Mucosa of stomach (tissue), 1 donor: ENCODE data around the gene KCNMA1.

Experiments used
- H3K27me3 ChIP-seq: one replicate; pipeline ENCODE4 v1.7.0; 2013; ENCODE audit warnings: mild to moderate bottlenecking, low read length; ENCODE audit not compliant: control insufficient read depth, insufficient read depth
- H3K36me3 ChIP-seq: one replicate; pipeline ENCODE4 v1.7.0; 2013; ENCODE audit warnings: low read length; ENCODE audit not compliant: control insufficient read depth, insufficient read depth
- H3K4me1 ChIP-seq: one replicate; pipeline ENCODE4 v1.7.0; 2013; ENCODE audit warnings: mild to moderate bottlenecking, low read length; ENCODE audit not compliant: control insufficient read depth, insufficient read depth
- H3K4me3 ChIP-seq: one replicate; pipeline ENCODE4 v1.7.0; 2013; ENCODE audit warnings: low read length
- H3K9ac ChIP-seq: one replicate; pipeline ENCODE4 v1.7.0; 2013; ENCODE audit warnings: mild to moderate bottlenecking, low read length, moderate library complexity
- H3K9me3 ChIP-seq: one replicate; pipeline ENCODE4 v1.7.0; 2013; ENCODE audit warnings: mild to moderate bottlenecking, low read length, moderate library complexity; ENCODE audit not compliant: control insufficient read depth
- donor health status: Pancreatic carcinoma.

KCNMA1 gene

DNA sequence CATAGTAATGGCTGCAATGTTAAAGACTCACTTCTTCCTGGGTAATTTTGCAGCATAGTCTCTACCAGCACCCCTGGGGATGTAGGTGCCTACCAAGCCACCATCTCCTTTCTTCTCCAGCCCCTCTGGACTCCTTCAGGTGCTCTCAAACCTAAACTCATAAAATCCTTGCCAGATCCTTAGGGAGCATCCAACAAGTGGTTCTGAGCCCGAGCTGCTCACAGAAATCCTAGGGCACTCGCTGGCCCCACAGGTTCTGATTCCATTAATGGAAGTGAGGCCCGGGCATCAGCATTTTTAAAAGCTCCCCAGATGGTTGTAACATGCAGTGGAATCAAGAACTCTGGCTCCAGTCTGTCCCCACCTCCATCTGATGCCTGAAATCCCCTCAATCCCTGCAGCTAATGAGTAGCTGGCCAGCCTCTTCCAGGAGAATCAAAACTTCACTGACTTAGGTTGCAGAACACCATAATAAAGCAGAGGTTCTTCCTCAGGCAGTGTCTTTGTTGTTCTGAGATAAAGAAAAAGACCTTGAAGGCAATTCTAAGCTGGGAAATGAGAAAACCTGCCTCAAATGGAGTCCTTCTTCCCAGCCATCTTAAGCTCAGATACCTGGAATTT, 336.8 kb downstream of the KCNMA1 start:
- Histone ChIP-seq H3K4me3 (no peak overlapping the region), H3K36me3 (no peaks in the 10 kb centered on the region), H3K4me1 (no peaks in the 10 kb centered on the region), H3K9ac (no peak overlapping the region), H3K27me3 (no peaks in the 10 kb centered on the region), H3K9me3 (no peaks in the 10 kb centered on the region)

DNA sequence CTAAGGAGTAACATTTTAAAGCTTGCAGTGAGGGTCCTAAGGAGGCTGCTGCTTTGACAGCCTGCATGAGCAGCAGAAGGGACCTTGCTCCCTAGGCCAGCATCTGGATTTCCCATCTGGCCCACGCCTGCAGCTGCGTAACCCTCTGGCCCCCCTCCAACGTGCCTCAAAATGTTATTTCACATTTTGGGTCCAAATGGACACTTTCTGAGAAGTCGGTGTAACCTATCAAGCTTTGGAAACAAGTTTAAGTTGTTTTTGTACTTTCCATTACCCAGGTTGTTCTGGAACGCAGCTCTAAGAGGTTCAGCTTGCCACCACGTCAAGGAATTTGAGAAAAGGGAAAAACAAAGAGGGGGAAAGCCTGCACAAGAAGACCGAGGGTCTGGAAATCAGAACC, 338.3 kb downstream of the KCNMA1 start:
- Histone ChIP-seq H3K27me3 (no peaks in the 10 kb centered on the region), H3K4me3 (no peak overlapping the region), H3K4me1 (peaks cover 3% of the 10 kb centered on the region), H3K9ac (no peak overlapping the region), H3K36me3 (no peaks in the 10 kb centered on the region), H3K9me3 (no peaks in the 10 kb centered on the region)

DNA sequence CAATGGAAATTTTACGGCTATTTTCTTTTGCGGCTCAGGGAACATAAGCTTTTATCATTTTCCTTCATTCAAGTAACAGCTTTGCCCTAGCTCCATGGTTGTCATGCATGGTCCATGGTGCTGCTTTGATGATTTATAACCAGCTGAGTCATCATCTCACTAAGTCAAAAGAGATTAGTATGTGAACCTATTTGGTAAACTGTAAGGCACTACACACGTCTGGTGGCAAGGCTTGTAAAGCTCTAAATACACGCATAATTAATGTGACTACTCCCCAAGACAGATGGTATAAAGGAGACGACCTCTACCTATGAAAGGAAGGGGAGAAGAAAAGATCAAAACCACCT, 340.2 kb downstream of the KCNMA1 start:
- H3K9ac ChIP-seq: no peak overlapping the region
- H3K4me3 ChIP-seq: no peak overlapping the region
- no peaks in the 10 kb centered on the region for H3K36me3 ChIP-seq
- H3K27me3 ChIP-seq: no peaks in the 10 kb centered on the region
- H3K9me3 ChIP-seq: no peaks in the 10 kb centered on the region
- peaks cover 6% of the 10 kb centered on the region for H3K4me1 ChIP-seq

DNA sequence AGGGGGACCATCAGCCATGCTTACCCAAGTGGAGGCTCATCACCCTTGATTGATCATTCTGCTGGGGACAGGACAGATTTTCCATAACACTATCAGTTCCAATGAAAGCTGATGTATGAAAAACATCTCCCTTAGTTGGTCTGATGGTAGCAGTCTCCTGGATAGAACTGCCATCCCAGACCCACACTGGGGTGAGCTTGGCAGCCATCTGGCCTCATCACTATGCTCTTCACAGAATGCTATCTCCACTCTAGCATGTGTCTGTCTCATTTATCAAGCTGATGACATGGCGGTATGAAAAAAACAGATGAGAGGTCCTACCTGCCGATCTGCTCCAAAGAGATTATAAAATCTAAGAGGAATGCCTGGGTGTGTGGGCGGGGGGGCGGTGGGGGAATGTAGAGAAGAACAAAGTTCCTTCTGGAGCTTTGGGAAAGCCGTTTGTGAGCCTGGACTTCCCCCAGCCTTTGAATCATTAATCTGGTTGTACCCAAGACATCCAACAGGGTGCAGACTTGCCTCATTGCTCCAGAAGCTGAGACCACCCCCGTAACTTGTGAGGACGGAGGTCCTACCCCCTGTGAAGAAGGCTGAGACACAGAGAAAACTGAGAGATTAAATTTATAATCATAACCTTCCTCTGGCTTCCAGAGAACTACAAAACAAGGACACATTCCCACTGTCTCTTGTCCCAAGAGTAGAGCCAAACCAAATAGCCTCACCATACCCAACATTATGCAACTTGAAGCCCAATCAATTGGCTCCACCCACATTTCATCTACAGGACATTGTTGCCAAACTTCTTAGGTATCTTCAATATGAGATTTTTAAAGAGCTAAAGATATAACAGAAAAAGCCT, 340.8 kb downstream of the KCNMA1 start:
- H3K27me3 ChIP-seq: no peaks in the 10 kb centered on the region
- no peaks in the 10 kb centered on the region for H3K9me3 ChIP-seq
- H3K4me1 ChIP-seq: peaks cover 6% of the 10 kb centered on the region
- no peaks in the 10 kb centered on the region for H3K36me3 ChIP-seq
- H3K9ac ChIP-seq: no peak overlapping the region
- no peak overlapping the region for H3K4me3 ChIP-seq

DNA sequence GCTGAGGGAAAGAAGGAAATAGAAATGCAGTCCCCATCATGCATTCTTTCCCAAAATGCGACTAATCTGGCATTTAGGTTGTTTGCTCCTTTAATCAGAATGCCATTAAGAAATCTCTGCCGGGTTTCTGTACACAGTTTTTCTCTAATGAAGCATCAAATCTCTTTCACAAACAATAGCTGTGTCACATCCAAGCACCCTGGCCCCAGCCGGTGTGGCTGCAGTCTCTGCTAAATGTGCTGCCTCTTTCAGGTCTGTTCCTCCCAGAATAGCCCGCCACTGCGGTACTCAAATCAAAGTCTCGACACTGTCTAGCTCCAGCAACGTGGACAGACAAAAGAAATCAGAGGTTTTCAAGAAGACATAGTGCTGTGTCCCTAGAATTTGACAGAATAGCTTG, 343.8 kb downstream of the KCNMA1 start:
- Histone ChIP-seq H3K9ac (no peak overlapping the region), H3K9me3 (no peaks in the 10 kb centered on the region), H3K36me3 (no peaks in the 10 kb centered on the region), H3K27me3 (no peaks in the 10 kb centered on the region), H3K4me3 (no peak overlapping the region), H3K4me1 (peaks cover 6% of the 10 kb centered on the region)

DNA sequence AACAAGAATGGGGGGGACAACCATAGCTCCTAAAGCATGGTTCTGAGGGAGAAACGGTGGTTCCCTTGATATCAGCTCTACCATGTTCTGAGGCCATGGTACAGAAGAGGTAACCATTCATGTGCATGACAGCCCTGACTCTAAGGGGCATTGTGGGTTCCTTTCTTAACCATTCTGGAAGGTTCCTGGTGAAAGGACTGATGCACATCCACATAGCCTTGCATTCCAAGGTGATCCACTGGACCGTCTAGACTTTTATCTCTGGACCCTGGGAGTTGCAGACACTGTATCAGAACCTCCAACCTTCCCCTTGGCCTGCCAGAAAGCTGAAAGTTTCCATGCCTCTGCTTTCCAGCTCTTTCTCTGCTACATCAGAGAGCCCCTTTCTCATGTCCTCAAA, 344.3 kb downstream of the KCNMA1 start:
- Histone ChIP-seq H3K9me3 (no peaks in the 10 kb centered on the region), H3K4me3 (no peak overlapping the region), H3K27me3 (no peaks in the 10 kb centered on the region), H3K9ac (no peak overlapping the region), H3K4me1 (peaks cover 6% of the 10 kb centered on the region), H3K36me3 (no peaks in the 10 kb centered on the region)

DNA sequence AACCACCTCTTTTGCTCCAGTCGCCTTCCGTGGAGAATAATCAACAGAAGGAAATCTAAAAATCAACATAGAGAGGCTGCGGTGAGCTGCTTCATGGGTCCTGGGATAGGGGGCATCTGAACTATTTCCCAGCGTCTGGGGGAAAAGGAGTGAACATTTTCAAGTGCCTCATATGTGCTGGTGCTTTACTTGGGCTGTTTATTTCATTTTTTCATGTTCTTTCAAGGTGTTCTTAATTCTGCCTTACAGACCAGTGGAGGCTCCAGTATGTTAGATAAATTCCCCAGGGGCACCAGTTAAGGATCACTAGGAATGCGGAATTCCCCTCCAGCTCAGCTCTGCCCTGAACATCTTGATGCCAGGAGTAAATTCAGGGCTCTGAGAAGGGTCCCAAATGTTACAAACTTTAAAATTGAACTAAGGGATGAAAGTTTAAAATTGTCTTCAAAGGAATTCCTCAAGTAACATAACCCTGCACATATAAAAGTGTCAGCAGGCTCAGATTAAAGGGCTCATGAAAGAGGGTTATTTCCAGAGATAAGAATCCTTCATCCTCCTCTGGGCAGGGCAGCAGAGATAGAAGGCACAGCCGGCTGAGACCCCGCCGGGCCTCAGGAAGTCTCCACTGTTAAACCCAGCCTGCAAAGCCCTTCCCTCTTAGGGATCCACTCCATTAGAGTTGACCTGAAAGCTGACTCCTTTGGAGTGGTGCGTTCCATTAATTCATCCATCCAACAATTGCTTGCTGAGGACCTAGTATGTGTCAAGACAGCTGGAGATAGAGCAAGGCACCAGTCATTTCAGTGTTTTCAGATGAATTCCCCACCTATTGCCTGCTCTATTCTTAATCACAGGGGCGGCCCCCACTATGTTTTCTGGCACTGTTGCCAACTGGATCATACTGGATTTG, 345.8 kb downstream of the KCNMA1 start:
- Histone ChIP-seq H3K9ac (no peak overlapping the region), H3K4me3 (no peak overlapping the region), H3K4me1 (peaks cover 16% of the 10 kb centered on the region), H3K36me3 (no peaks in the 10 kb centered on the region), H3K27me3 (no peaks in the 10 kb centered on the region), H3K9me3 (no peaks in the 10 kb centered on the region)

DNA sequence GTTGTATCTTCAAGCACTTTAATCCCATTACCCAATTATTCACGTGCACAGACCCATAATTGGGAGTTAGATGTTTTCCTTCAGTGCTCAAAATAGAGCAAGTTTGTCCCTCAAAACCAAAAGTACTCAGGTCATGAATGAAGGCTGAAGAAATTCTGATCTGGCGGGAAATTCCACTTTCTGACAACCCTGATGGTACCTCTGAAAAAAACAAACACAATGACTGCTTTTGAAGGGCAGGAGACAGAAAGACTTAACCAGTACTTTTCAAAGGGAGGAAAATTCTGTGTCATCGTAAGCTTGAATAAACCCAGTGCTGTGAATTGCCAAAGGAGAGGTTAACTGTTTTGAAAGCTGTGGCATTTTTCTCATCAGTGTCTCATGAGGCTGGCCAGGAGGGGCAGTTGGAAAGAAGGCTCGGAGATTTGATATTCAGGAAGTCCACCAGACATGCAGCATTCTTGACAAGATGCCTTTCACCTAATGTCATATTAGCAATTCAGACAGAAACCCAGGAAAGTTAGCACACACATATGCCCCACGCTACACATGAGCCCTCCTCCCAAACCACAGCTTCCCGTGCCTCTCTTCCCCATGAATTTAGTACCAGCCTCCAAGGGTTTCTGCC, 347.0 kb downstream of the KCNMA1 start:
- no peak overlapping the region for H3K9ac ChIP-seq
- no peaks in the 10 kb centered on the region for H3K36me3 ChIP-seq
- H3K27me3 ChIP-seq: no peaks in the 10 kb centered on the region
- H3K4me3 ChIP-seq: no peak overlapping the region
- no peaks in the 10 kb centered on the region for H3K9me3 ChIP-seq
- peaks cover 16% of the 10 kb centered on the region for H3K4me1 ChIP-seq

DNA sequence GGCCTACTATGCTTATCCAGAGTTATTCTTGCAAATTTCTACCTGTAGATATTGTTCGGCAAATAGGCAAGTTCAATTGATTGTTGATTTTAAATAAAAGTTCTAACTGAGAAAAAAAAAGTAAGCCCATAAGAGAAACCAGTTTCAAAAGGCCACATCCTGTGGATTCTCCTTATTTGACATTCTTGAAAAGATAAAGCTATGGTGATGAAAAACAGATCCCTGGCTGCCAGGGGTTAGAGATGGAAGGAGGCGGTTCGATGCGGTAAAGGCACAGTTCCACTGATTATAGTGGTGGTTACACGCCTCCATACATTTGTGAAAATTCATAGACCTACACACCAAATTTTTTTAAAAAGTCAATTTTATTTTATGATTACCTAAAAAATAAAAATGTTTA, 347.8 kb downstream of the KCNMA1 start:
- H3K9me3 ChIP-seq: no peaks in the 10 kb centered on the region
- H3K36me3 ChIP-seq: no peaks in the 10 kb centered on the region
- no peaks in the 10 kb centered on the region for H3K27me3 ChIP-seq
- no peak overlapping the region for H3K9ac ChIP-seq
- peaks cover 16% of the 10 kb centered on the region for H3K4me1 ChIP-seq
- H3K4me3 ChIP-seq: no peak overlapping the region

DNA sequence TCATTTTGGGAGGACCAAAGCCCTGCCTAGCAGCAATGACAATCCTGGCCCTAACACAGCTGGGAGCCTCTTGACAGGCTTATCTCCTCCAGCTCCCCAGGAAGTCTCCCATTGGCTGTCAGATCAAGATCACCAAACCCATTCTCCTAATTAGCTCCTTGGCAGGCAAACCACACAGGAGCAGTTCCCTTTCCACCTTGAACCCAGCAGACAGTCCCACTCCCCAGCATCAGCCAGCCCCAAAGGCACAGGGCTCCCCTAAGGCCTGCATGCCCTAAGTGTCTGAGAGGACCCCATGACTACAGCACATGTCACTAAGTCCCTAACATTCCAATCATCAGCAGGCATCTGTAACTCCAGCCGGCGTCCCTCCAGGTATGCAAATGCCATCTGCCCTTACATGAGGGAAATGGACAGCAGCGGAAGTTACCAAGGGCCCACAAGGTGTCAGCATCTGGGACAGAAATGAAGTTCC, 348.5 kb downstream of the KCNMA1 start:
- Histone ChIP-seq H3K36me3 (no peaks in the 10 kb centered on the region), H3K9ac (no peak overlapping the region), H3K27me3 (no peaks in the 10 kb centered on the region), H3K4me3 (no peak overlapping the region), H3K4me1 (peaks cover 11% of the 10 kb centered on the region), H3K9me3 (no peaks in the 10 kb centered on the region)

DNA sequence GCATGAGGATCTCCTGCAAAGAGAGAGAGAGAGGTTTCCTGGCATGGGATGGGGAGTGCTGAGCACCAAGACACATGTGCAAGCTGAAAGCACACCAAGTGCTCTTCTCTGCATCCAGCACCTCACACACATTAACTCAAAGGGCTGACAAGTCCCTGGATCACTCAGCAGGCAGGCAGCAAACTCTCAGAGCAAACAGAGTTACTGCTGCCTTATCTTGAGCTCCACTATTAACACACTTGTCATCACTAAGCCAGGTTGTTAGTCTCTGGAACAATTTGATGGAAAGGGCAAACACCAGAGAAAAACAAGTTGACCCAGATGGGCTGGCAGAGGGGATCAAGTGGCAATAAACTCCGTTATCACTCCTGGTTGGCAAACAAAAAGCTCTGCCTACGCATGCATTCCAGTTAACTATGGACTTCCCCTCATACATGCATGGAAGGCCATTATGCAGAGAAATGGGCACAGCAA, 349.9 kb downstream of the KCNMA1 start:
- no peaks in the 10 kb centered on the region for H3K36me3 ChIP-seq
- no peak overlapping the region for H3K4me3 ChIP-seq
- peaks cover 10% of the 10 kb centered on the region for H3K4me1 ChIP-seq
- no peak overlapping the region for H3K9ac ChIP-seq
- peaks cover 4% of the 10 kb centered on the region for H3K27me3 ChIP-seq
- H3K9me3 ChIP-seq: no peaks in the 10 kb centered on the region
